Epithelial cell of esophagus (primary cell): ENCODE measurements around the gene NFATC1.

Experiments used
- DNase-seq: peaks from one replicate; pipeline ENCODE4 v3.0.0; 2010; ENCODE audit warnings: low read depth
- H3K4me3 ChIP-seq: 2 replicates; pipeline ENCODE4 v1.5.1; 2011; ENCODE audit warnings: mild to moderate bottlenecking, low read length, control low read depth
- TF ChIP-seq, protein P1 (sequence below): IDR thresholded peaks from 2 replicates; pipeline ENCODE4 v1.5.1; 2011; ENCODE audit warnings: low read depth, mild to moderate bottlenecking, low read length, control low read depth, inconsistent platforms; ENCODE audit not compliant: insufficient read depth; ENCODE audit errors: missing control alignments

Gene NFATC1

DNA sequence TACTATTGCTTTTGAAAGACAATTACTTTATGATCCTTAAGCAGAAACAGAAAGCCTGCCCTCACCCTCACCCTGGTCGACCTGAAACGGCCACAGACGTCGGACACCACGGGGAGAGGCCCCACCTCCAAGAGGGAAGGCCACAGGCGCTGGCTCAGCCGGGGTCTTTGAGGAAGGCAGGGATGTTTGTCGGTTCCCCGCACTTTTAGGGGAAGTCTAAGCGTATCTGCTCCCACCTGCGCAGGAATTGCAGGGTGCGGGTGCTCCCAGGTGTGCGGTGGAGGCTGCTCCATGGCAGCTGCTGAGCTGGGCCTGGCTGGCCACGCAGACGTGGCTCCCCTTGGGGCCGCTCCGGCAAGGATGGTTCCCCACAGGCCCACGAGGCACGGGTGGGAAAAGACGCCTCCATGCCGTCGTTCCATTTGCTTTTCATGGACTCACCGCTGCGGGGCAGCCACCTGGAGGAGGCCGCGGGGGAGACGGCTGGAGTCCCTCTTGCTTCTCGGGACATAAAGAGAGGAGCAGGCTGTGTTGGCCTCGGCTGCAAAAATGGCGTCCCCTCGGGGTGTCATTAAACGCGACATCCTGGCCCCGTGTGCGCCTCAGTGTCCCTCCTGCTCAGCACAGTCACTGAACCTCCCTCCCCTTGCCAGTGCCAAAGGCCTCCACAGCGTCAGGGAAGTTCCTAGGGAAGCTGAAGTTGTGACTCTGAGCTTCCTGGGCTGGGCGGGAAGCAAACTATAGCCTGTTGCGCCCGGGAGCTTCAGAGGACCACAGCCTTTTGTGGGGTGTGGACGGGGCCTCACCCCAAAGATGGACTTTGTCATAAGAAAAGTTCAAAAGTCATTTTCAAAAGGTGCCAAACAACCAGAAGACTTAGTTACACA is 63.4 kb downstream of the NFATC1 start:
- H3K4me3 ChIP-seq: no peak overlapping the region
- no peak for DNase-seq
- TF ChIP-seq, protein P1, sequence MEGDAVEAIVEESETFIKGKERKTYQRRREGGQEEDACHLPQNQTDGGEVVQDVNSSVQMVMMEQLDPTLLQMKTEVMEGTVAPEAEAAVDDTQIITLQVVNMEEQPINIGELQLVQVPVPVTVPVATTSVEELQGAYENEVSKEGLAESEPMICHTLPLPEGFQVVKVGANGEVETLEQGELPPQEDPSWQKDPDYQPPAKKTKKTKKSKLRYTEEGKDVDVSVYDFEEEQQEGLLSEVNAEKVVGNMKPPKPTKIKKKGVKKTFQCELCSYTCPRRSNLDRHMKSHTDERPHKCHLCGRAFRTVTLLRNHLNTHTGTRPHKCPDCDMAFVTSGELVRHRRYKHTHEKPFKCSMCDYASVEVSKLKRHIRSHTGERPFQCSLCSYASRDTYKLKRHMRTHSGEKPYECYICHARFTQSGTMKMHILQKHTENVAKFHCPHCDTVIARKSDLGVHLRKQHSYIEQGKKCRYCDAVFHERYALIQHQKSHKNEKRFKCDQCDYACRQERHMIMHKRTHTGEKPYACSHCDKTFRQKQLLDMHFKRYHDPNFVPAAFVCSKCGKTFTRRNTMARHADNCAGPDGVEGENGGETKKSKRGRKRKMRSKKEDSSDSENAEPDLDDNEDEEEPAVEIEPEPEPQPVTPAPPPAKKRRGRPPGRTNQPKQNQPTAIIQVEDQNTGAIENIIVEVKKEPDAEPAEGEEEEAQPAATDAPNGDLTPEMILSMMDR: no peak

DNA sequence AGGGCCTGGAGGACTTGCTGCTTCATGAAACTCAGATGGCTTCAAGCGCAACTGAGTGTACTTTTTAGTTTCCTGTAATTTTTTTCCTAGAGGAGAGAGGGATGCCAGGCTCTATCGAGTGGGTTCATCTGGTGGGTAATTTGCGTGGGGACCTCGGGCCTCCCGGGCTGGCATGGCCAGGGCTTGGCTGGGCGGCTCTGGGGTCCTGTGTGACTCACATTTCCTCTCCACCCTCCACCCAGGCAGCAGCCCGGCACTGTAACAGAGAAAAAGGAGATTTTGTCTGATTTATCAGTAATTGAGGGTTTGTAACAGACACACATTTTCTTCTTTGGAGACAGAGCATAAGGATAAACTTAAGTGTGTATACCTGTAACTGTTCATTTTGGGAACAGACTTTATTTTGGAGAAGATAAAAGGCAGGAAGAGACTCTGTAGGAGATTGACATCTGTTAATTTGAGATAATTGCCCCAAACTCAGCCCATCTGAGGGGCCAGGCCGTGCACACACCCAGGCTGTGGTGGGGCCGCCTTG is 64.3 kb downstream of the NFATC1 start:
- DNase-seq: no peak
- TF ChIP-seq, protein P1: no peak
- no peak overlapping the region for H3K4me3 ChIP-seq

DNA sequence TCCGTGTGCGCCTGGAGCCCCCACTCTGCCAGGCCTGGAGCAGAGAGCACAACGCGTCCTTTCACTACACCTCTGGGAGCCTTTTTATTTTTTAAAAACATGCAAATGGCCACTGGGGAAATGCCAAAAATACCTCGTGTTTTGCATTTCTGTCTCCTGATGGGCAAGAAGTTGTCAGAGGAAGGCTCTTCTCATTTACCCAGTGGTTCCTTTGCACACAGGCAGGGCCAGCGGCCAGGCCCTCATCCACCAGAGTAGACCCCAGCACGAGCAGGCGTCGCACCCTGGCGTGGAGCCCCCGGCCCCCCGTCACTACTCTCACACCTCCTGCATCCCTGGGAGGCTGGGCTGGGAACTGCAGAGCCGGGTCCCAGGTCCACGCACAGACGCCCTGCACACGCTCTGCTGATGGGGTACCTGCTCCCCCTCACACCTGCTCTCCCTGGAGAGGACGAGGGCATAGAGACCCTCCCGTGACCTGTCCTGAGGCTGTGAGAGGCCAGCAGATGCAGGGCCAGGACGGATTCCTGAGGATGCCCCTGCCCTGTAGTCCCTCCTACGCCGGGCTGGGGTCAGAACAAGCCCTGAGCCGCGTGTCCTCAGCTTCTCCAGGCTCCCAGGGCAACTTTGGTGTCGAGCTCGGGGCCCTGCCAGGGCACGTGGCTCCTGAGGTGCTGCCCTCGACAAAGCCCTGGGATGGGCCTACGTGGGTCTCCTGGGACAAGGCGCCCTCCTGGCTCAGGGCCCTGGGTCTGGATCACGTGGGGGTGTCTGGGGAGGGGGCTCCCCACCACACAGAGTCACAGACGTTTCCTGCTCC is 65.0 kb downstream of the NFATC1 start:
- TF ChIP-seq, protein P1: no peak
- no peak for DNase-seq

GRCh38 chr18:79461627-79462026 is 65.9 kb downstream of the NFATC1 start:
- TF ChIP-seq, protein P1: no peak
- no peak overlapping the region for H3K4me3 ChIP-seq

More for the DNA sequence above, 65.0 kb downstream of the NFATC1 start:
- H3K4me3 ChIP-seq: no peak overlapping the region

DNA sequence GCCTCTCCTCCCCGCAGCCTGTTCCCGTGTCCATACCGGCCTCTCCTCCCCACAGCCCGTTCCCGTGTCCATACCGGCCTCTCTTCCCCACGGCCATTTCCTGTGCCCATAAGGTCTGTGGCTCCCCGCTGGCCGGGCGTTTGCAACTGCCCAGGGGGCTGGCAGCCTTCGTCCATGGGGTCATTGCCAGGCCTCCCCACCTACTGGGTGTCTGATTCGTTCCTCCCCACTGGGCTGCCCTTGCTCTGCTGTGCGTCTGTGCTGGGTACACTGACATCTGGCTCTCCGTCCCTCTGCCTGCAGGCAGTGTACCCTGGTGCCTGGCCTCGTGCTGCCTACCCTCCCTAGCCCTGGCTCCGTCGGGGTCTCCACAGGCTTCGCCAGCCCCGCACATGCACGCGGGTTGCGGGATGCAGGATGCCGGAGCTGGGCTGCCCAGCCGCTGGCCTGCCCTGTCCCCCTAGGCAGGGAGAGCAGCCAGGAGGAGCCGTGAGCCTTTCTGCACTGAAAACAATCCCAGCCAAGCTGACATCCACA is 67.8 kb downstream of the NFATC1 start:
- TF ChIP-seq, protein P1: no peak
- no peak overlapping the region for H3K4me3 ChIP-seq
- no peak for DNase-seq

More at GRCh38 chr18:79461627-79462026, 65.9 kb downstream of the NFATC1 start:
- DNase-seq: no peak

DNA sequence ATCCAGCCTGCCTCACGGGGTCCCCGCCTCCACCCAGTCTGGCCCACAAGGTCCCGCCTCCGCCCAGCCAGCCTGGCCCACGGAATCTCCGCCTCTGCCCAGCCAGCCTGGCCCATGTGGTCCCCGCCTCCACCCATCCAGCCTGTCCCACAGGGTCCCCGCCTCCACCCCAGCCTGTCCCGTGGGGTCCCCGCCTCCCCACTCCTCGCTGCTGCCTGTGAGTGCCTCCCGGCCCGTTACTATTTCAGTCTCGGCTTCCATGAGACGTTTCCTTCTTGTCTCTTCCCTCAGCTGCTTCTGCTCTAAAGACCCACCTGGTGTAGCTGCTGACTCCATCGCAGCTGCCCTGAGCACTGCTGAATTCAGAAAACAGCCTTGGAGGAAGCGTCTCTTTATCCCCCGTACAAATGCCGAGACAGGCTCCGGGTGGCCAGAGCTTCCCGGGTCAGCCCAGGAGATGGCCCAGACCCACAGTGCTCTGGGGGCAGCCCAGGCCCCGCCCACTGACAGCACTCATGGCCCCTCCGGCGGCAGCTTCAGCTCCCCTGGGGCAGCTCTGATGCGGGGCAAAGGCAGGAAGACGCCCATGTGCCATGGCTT is 69.8 kb downstream of the NFATC1 start:
- DNase-seq: no peak
- TF ChIP-seq, protein P1: no peak
- no peak overlapping the region for H3K4me3 ChIP-seq
